HG02610 (cell line): Measurements from ENCODE around the gene SULT4A1.

ENCODE experiments used
- ATAC-seq: cut with Tn5 transposase; IDR thresholded peaks from one replicate; pipeline ENCODE4 v1.9.1; 2021; ENCODE audit warnings: mild to moderate bottlenecking, moderate library complexity; ENCODE audit not compliant: unreplicated experiment

Gene SULT4A1

DNA sequence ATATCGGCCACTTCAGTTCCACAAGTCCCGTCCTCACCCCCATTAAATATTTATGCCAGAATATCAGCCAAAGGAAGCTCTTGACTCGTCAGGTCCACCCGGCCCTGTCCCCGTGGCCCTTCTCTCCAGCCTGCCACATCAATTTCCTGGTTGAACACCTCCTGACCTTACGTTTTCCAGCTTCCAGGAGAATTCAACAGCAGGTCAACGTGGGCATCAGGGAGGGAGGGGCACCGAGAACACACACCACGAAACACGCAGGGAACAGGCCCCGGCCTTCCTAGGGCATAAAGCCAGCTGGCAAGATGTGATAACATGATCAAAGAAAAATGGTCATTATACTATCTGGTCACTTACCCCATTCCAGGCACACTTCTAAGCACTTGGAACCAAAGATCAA, 15.3 kb downstream of the SULT4A1 start:
- ATAC-seq: no peak

DNA sequence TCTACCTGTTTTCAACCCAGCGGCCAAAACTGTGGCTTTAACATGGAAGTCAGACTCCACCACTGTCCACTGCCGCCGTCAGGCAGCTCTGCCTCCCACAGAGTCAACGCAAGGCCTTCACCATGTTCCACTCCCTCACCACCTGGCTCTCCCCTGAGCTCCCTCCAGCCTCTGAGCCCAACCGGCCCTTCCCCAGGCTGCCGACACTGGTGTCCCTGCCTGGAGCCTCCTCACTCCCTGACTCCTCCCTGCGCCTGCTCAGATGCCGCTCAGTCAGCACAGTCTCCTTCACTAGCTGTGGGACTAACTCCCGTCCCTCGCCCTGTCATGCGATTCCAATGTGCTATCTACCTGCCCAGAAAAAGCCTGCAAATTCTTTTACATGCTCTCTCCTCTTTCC, 16.3 kb downstream of the SULT4A1 start:
- no peak for ATAC-seq

DNA sequence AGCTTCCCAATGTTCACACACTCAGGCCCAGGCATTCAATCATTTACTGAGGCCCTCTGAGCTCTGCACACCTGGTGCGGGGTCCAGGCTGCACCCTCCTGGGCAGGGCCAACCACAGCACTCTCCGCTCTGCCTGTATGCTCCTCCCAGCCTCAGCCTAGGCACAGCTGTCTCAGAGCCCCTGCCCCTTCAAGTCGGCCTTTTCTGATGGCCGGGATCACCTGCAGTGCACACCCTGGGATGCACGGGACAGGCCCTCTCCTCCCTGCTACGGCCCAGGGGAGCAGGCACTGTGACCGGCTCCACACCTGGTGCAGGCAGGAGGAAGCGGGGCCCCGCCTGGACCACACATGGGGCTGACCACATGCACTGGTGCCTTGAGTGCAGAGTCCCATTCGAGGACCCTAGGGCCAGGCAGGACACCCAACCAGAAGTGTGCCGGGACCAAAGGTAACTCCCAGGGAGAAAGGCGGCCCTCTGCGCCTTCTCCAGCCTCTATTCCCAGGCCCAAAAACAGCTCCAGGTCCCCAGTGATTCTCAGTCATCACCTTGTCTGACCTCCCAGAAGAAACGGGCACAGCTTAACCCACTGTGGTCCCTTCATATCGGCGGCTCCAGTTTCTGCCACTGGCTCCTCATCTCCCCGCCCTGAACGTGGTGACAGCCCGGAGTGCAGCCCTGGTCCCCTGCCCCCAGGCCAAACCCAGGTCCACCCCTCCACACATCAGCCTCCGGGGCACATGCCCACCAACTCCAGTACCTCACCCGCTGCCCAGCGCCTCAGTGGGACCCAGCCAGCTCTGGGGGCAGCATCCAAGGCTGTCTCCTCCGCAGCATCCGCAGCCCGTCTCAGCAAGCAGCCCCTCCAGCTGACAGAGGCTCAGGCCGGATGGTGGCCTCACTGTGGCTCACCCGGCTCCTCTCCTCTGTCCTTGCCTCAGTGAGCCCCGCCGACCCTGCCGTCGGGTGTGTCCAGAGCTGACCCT, 17.5 kb downstream of the SULT4A1 start:
- ATAC-seq: no peak

DNA sequence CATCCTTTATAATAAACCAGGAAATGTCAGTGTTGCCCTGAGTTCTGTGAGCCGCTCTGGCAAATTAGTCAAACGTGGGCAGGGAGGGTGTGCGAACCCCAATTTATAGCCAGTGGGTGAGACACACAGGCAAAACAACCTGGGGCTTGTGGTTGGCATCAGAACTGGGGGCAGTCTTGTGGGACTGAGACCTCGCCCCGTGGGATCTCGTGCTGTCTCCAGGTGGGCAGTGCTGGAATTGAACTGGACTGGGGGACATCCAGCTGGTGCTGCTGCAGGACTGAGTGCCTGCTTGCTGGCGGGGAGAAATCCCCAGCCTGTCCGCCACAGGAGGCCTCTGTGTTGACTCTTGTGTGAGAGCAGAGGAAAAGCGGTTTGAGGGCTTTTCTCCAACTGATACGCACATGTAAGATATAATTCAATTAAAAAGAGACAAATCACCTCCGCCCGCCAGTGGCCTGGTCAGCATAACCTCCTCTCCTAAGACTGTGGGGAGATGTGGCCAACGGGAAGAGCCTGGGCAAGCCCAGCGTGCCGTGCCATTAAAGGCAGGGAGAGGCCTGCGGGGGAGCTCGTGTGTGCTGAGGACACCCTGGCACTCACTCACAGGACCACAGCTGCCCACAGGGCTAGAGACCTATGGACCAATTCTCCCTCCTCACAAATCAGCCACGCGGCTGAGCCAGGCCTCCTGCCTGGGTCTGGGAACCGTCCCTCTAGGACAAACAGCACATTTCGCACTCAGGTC, 18.4 kb downstream of the SULT4A1 start:
- no peak for ATAC-seq

DNA sequence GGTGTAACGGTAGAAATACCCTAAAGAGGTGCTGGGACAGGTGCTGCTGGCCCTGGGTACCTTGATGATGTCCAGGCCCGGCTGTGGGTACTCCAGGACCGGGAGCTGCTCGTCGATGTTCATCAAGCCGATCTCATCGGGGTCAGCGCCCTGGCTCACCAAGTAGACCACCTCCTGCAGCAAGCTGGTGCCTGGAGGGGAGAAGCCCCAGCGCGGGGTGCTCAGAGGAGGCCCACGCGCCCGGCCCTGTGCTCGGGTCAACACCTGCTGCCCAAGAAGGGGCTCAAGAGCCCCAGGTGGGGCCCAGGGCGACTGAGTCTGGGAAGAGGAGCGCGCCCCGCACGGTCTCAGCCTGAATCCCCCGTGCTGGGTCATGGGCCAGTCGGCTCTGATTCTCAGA, 20.6 kb downstream of the SULT4A1 start:
- ATAC-seq: no peak

DNA sequence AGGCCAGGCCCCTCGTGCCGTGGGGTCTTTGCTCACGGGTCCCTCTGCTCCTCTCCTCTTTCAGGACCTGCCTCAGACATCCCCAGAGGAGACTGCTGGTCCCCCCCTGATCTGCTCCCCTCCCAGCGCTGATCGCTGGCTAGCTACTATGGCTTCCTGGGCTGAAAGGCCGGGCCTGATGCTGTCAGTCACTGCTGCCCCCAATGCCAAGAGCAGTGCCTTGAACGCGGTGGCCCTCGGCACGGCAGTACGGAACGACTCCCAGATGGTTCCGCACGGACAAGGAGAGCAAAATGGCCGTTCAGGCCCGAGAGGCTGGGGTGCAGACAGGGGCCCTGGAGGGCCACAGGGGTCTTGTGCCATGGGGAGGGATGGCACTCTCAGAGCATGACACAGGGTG, 21.5 kb downstream of the SULT4A1 start:
- no peak for ATAC-seq

DNA sequence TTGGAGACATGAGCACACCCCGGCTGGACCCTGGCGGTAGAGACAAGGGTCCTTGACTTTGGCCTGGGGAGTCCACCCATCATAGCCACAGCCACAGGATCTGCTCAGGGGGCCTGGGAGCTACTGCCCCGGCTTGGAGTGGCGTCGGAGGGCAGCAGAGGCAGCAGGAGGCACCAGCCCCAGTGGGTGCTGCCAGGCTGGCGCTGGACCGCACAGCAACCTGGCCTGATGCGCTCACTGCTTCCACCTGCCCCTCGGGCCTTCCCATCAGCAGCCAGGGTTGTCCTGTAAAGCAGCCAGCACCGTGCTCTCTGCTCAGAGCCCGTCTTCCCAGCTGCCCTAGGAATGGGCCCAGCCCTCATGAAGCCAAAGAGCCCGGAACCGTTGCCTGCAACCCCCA, 21.9 kb downstream of the SULT4A1 start:
- ATAC-seq: no peak

DNA sequence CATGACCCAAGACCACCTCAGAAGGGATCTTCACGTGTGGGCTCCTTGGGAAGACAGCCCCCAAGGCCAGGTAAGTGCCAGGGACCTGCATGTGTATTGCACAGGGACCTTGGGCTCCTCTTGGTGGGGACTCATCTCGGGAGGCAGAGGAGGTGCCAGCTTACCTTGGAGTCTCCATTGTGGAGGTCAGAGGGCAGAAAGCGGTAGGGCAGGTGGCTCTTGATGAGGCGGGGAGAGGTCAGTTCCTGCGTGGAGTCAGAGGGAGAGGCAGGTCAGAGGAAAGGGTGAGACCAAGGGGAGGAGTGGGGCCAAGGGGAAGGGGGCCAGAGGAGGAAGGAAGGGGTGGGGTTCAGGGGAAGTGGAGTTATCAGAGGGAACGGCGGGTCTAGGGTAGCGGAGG, 22.5 kb downstream of the SULT4A1 start:
- no peak for ATAC-seq

DNA sequence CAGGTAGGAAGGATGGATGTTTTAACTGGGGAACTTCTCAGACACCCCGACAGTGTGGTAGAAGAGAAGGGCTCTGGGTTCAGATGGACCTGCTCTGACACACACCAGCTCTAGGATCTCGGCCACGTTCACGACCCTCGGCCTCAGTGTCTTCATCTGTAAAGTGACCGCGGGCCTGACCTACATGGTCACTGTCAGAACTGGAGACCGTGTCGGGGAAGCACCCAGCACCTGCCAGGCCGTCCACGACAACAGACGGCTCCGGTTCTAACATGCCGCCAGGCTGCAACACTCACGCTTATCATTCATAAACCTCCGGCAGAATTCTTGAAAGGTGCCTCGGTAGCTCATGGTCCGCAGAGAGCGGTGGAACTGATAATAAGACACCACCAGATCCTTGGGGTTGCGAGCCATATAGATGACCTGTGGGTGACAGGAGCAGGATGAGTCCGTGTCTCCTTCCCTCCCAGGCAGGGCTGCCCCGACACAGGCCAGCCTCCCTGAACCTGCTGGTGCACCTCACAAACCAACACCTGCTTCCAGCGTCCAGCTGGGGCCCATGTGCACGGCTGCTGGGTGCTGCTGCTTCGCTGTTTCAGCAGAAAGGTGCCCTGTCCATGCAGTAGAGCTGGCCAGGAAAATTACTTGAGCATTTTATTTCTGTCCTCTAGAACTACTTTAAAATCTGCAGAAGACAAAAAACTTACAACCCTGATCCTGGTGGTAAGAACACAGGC, 23.6 kb downstream of the SULT4A1 start:
- ATAC-seq: no peak

DNA sequence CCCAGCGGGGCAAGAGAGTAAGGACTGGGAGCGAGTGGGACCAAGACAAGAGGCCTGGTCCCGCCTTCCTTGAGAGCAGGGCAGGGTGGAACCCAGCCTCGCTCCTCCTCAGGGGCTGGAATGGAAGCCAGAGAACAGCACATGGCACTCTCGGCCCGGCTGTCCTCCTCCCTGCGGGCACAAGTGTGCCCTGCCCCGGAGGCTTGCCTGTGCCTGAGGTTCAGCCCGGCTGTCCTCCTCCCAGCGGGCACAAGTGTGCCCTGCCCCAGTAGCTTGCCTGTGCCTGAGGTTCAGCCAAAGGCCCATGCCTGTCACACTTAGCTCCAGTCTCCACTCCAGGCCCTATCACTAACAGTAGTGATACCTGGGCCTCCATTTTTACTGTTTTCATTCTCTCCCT, 24.2 kb downstream of the SULT4A1 start:
- ATAC-seq: no peak

DNA sequence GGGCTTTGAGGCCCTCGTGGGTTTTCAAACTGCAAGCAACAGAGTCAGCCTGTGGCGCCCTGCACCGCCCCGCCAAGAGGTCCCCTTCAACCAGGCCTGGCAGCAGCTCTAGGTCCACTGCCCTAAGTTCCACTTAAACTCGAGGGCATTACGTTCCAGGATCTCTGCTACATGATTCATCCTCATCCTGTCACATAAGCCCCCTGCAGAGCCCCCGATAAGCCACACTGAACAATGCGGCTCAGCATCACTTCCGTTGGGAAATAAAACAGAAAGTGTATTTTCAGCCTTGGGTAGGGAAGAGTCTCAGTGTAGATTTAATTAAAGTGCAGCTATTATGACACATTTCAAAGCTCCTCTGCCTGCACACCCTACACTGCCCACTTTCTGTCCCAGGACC, 24.6 kb downstream of the SULT4A1 start:
- ATAC-seq: no peak

DNA sequence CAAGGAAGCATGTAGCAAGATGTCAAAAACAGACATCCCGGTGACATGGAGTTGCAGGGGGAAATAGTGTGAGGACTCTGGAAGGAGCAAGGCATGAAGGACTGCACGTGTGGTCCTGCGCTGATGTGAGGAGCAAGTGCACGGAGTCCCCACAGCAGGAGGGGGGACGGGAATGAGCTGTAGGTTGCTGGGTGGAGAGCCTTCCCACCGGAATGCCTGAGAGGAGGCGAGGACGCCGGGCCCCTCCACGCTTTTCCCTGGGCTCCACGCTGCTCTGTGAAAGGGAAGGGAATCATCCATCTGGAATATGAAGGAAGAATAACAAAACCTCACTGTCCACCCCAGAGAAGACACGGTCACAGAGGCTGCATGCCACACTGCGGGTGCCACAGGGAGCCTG, 26.6 kb downstream of the SULT4A1 start:
- ATAC-seq: no peak

DNA sequence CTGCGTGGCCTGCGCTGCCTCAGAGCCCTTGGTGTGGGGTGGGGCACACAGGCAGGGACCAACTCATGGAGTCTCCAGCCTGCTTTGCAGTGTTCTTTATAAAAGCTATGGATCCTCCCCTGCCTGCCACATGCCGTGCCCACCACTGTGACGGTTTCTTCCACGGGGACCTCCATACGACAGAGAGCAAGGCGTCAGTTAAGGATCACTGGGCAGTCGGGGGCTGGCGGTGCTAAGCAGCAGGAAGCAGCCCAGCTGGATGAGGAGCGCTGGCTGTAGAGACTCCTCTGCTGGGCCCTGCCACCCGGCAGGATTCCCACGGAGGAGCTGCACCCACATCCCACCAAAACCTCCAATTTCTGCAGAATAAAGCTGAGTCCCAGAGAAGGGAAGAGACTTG, 27.1 kb downstream of the SULT4A1 start:
- ATAC-seq: no peak

DNA sequence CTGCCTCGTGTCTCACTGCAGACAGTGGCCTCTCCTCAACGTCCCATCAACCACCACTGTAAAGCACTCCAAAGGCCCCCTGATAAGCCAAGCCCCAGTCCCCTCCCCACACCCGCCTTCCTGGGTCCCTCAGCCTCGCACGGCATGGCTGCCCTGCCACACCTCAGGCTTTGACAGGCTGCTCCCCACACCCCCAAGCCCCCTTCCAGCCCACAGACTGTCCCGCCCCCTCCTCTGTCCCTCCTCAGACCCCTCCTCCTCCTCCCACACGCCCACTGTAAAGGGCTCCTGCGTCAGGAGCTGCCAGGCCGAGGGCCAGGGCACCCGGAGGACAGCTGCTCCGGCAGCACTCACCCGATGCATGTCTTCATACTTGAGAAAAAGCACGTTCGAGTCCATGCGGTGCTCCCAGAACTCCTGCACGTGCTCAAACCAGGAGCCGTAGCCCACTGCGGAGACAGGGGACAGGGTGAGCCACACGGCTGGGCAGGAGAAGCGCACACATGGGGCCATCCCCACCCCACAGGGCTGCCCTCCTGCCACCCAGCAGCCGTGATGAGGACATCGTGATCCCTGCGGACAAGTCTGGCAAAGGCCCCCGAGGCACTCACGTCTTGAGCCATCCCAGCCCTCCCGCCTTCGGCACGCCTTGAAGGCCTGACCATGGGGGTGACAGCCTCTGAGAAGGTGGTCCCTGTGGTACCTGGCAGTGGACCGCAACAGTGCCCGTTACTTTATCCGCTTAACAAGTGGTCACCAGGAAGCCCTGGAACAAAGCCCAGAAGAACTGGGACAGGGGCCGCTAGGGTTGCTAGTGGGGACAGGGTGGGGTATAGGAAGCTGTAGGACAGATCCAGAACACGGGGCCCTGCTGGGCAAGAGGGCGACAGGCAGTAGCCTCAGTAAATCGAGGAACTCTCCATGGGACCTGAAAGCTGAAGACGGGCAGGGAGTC, 28.8 kb downstream of the SULT4A1 start:
- ATAC-seq: no peak

DNA sequence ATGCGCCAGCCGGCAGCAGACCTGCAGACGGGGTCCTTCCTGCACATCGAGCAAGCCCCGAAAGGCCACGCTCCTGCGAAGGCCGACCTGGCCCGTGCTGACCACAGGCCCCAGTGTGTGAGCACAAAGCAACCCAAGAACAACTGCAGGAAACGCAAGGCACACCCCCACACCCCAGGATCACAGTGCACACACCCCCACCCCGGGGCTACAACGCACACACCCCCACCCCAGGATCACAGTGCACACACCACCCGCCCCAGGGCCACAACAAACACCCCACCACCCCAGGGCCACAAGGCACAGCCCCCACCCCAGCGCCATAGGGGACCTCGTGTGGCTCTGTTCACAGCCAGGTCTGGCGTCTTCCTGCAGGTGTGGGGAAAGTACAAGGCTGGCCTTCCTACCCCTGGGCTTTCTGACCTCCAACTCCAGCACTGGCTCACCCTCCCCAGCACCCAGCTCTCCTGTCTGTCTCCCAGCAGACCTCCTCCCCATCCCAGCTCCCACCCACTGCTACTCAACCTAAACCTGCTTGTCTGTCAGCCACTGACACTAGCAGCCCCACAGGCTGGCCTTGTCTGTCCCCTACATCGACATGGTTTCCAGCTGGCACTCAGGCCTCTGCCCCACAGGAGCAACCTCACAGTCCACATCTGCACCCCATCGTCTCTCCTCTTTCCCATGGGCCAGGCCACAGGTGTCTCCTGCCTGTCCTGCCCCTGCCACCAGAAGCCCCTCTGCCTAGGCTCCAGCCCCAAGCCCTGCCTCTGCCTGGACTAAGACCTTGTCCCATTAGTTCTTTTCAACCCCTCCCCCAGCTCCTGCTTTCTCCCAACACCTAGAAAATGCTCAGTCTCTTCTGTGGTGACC, 29.7 kb downstream of the SULT4A1 start:
- ATAC-seq: no peak

DNA sequence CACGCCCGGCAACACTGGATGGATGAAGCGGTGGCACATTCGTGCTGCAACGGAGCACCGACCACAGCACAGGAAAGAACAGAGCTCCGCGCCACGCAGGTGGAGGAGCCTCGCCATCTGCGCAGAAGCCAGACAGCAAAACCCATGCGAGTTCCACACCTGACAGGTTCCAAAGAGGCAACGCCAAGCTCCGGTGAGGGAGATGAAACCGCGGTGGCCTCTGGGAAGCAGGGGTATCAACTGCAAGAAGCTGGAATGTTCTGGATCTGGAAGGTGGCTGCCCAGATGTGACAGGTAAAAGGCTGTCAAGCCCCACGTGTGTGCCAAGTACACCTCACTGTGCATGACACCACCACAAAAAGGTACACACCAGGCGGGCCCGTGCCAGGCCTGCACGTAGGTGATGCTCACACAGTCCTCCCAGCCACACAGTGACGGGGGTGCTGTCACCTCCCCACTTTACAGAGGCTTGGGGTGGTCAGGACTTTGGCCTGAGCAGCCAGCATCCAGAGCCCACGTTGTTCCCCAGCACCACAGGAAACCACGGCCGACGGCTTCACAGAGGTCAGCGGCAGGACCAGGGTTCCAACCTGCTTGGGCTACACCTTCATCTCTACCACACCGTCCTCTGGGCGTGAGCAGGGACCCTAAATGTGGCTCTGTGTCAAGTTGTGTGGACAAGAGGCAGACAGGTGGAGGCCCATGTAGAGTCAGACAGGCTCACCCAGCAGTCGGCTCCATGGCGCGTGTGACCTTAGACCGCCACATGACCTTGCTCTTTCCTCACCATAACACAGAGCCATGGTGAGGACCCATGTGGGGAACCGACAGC, 30.5 kb downstream of the SULT4A1 start:
- ATAC-seq: no peak

DNA sequence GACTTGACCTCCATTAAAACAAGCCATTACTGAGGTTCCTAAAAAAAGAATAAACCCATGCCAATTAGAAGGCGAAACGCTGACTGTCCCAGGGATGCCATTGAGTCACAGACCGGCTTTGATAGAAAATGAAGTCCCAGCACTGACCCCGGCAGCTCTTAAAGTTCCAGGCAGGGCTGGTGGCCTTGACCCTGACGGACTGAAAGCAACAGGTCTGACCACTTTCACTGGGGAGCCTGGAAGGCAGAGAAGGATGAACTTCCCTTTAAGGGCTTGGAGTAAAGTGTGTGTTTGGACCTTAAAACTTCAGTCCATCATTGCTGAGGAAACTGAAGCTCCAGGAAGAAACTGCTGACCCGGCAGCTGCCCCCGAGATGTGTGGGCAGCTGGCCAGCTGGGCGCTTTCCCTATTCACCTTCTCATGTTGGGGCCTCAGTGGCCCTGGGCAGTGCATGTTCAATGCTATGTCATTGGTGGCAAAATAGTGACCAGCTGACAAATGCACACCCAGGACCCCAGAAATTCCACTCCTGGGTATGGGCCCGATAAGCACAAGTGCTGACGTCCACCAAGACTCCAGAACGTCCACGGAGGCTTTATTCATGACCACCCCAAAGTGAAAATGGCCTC, 31.3 kb downstream of the SULT4A1 start:
- ATAC-seq: no peak
